HepG2 (cell line): ENCODE results near the gene APOBEC3H. TPM values are rescaled to one million over a fixed set of nuclear protein-coding genes. Genes with fewer than 3 reads are reported as not detected.

Source experiments
- ATAC-seq: fragments of 200-7000 bp; cut with Tn5 transposase; 3 replicates; pipeline ENCODE4 v1.9.1; 2020; ENCODE audit warnings: mild to moderate bottlenecking, moderate library complexity
- BruUV-seq: library from RNA; stranded (reverse); fragments of 400-500 nt; replicated peaks from 2 replicates; lab custom pipeline; 2021; lab: Mats Ljungman, UMichigan
- CTCF ChIA-PET: fragments of 300-600 bp; formaldehyde crosslinking; extraction: SDS; loops from one replicate; lab custom pipeline; 2021; ENCODE audit warnings: low total read pairs, inconsistent platforms, low intra/inter-chr PET ratio; lab: Yijun Ruan, JAX
- POLR2A ChIA-PET: fragments of 350-600 bp; sonication (Branson Sonifier 250); formaldehyde crosslinking; loops from one replicate; lab custom pipeline; 2020; ENCODE audit warnings: antibody characterized with exemption, inconsistent platforms; lab: Yijun Ruan, JAX
- DNase-seq: peaks from one replicate; pipeline ENCODE4 v3.0.0-alpha.2; 2015; ENCODE audit warnings: low spot score
- FAIRE-seq: peaks from 3 replicates; lab custom pipeline; 2011; peaks lifted over from hg19 to GRCh38; lab: Jason Lieb, UNC
- H2AFZ ChIP-seq: one replicate; pipeline ENCODE4 v1.6.1; 2011; ENCODE audit warnings: low read length, inconsistent platforms
- H3K27ac ChIP-seq: fragments of 300-600 bp; 3 replicates; pipeline ENCODE4 v1.8.0; 2011; ENCODE audit warnings: mixed run types, mild to moderate bottlenecking, mixed read lengths, low read length, inconsistent platforms; ENCODE audit not compliant: insufficient read depth; ENCODE audit errors: extremely low read length
- H3K27me3 ChIP-seq, 2 experiments: fragments of 200-600 bp in 1 of 2; 2 replicates in 1 of 2; 3 replicates in 1 of 2; pipeline versions ENCODE4 v1.6.0 to v1.8.0; 2011; ENCODE audit warnings: low read length in 2 of 2, mild to moderate bottlenecking in 2 of 2, moderate library complexity in 2 of 2, inconsistent platforms in 1 of 2; ENCODE audit not compliant: insufficient read depth in 2 of 2, control insufficient read depth in 1 of 2
- H3K36me3 ChIP-seq, 2 experiments: fragments of 200-600 bp in 1 of 2; replicated peaks in 1 of 2; 2 replicates in 1 of 2; 3 replicates in 1 of 2; pipeline versions ENCODE4 v1.5.1 to v1.8.0; 2011; ENCODE audit warnings: low read length in 2 of 2, inconsistent platforms in 1 of 2; ENCODE audit not compliant: insufficient read depth in 2 of 2, control insufficient read depth in 1 of 2
- H3K4me1 ChIP-seq: 2 replicates; pipeline ENCODE4 v1.5.1; 2012; ENCODE audit warnings: low read length, inconsistent platforms; ENCODE audit not compliant: insufficient read depth
- H3K4me2 ChIP-seq: 2 replicates; pipeline ENCODE4 v1.6.0; 2011; ENCODE audit warnings: low read depth, low read length, inconsistent platforms
- H3K4me3 ChIP-seq, 3 experiments: fragments of 200-600 bp in 1 of 3; sonication (generic), shearing (Covaris generic) in 1 of 3; replicated peaks in 1 of 3; 2 replicates each; pipeline ENCODE4 v1.5.1; 2011 to 2016; ENCODE audit warnings: low read length in 3 of 3, inconsistent platforms in 2 of 3, low read depth in 2 of 3, mild to moderate bottlenecking in 2 of 3, control low read depth in 1 of 3, mixed read lengths in 1 of 3; ENCODE audit not compliant: insufficient read depth in 1 of 3
- H3K79me2 ChIP-seq: one replicate; pipeline ENCODE4 v1.6.1; 2011; ENCODE audit warnings: low read length, inconsistent platforms; ENCODE audit not compliant: insufficient read depth
- H3K9ac ChIP-seq: 2 replicates; pipeline ENCODE4 v1.6.0; 2011; ENCODE audit warnings: mild to moderate bottlenecking, low read depth, low read length, inconsistent platforms; ENCODE audit not compliant: insufficient read depth
- H3K9me3 ChIP-seq: 2 replicates; pipeline ENCODE4 v1.5.1; 2012; ENCODE audit warnings: mild to moderate bottlenecking, low read length
- H4K20me1 ChIP-seq: 2 replicates; pipeline ENCODE4 v1.6.0; 2011; ENCODE audit warnings: inconsistent platforms, mild to moderate bottlenecking, low read length, moderate library complexity; ENCODE audit not compliant: insufficient read depth
- GABPB1 ChIP-seq: IDR thresholded peaks from 2 replicates; pipeline ENCODE4 v1.6.1; 2016; ENCODE audit warnings: mild to moderate bottlenecking, missing genetic modification reagents, moderate library complexity, missing compliant biosample characterization
- NFRKB ChIP-seq: fragments of 450-650 bp; IDR thresholded peaks from 2 replicates; pipeline ENCODE4 v1.6.1; 2017
- NKX3-1 ChIP-seq: sonication (generic); formaldehyde crosslinking; IDR thresholded peaks from 2 replicates; pipeline ENCODE4 v1.5.0; 2020; ENCODE audit warnings: missing genetic modification reagents
- POLR2AphosphoS2 ChIP-seq: IDR thresholded peaks from 2 replicates; pipeline ENCODE4 v1.6.1; 2011; ENCODE audit warnings: low read depth, low read length, improper control_type of control experiment
- RNF2 ChIP-seq: fragments of 450-650 bp; conservative IDR thresholded peaks from 2 replicates; pipeline ENCODE4 v1.6.1; 2016; ENCODE audit warnings: low read depth
- SP1 ChIP-seq, 2 experiments: fragments of 450-650 bp in 1 of 2; sonication (generic) in 1 of 2; formaldehyde crosslinking in 1 of 2; IDR thresholded peaks; 2 replicates each; pipeline versions ENCODE4 v1.4.0 to v1.6.1; 2016 to 2020; ENCODE audit warnings: missing genetic modification reagents in 1 of 2
- ZNF10 ChIP-seq: sonication (generic); formaldehyde crosslinking; IDR thresholded peaks from 2 replicates; pipeline ENCODE4 v1.4.0; 2020; ENCODE audit warnings: mild to moderate bottlenecking, low read depth, missing genetic modification reagents, borderline replicate concordance
- ZNF180 ChIP-seq: sonication (generic); formaldehyde crosslinking; IDR thresholded peaks from 2 replicates; pipeline ENCODE4 v1.4.0; 2020; ENCODE audit warnings: low read depth, missing genetic modification reagents, borderline replicate concordance
- ZNF205 ChIP-seq: IDR thresholded peaks from 2 replicates; pipeline ENCODE4 v1.6.1; 2018; ENCODE audit warnings: missing biosample characterization, missing genetic modification reagents
- ZNF510 ChIP-seq: sonication (generic); formaldehyde crosslinking; IDR thresholded peaks from 2 replicates; pipeline ENCODE4 v1.4.0; 2020; ENCODE audit warnings: low read depth, mild to moderate bottlenecking, missing genetic modification reagents
- ZNF713 ChIP-seq: sonication (generic); formaldehyde crosslinking; IDR thresholded peaks from 2 replicates; pipeline ENCODE4 v1.4.0; 2020; ENCODE audit warnings: mild to moderate bottlenecking, missing genetic modification reagents
- ZNF773 ChIP-seq: sonication (generic); formaldehyde crosslinking; IDR thresholded peaks from 2 replicates; pipeline ENCODE4 v1.4.0; 2020; ENCODE audit warnings: missing genetic modification reagents, borderline replicate concordance
- ZSCAN30 ChIP-seq: sonication (generic); formaldehyde crosslinking; IDR thresholded peaks from 2 replicates; pipeline ENCODE4 v1.5.0; 2020; ENCODE audit warnings: mild to moderate bottlenecking, missing genetic modification reagents
- WGBS: methylation state at CpG from one replicate; pipeline ENCODE4 v1.1.6; 2017; ENCODE audit warnings: low lambda C conversion rate; 5-methylcytosine and 5-hydroxymethylcytosine counted together
- in situ Hi-C: cut with HindIII; loops from 2 replicates; pipeline ENCODE4 v1.10.0; 2017; ENCODE audit warnings: low pct_unique_long_range_greater_than_20kb; ENCODE audit not compliant: extremely low pct_ligation_motif_present
- intact Hi-C: fragments of 100-400 bp; cut with micrococcal nuclease; formaldehyde crosslinking; loops from one replicate; pipeline ENCODE4 v1.10.0; 2022; ENCODE audit not compliant: unreplicated experiment
- polyA plus RNA-seq, 8 experiments: library from polyadenylated mRNA; depleted of rRNA in 3 of 8; stranded (reverse) in 7 of 8; unstranded in 1 of 8; fragments of >200 nt; fragmentation: Illumina TruSeq in 4 of 8; extraction: Trizol in 4 of 8; gene quantifications; 2 replicates each; pipeline versions ENCODE4 v1.2.1 to v1.2.3, GENCODE V29; 2011 to 2016; ENCODE audit warnings: low read depth in 4 of 8, missing spikeins in 1 of 8, mixed read lengths in 1 of 8; ENCODE audit not compliant: insufficient read depth in 1 of 8
- total RNA-seq, 5 experiments: library from RNA; depleted of rRNA; stranded (reverse); fragments of >200 nt; fragmentation: Illumina TruSeq; extraction: Trizol; gene quantifications; 2 replicates each; pipeline ENCODE4 v1.2.3, GENCODE V29; 2016; ENCODE audit warnings: low read depth in 1 of 5
- TF ChIP-seq, protein P1 (sequence below): sonication (generic); formaldehyde crosslinking; IDR thresholded peaks from 2 replicates; pipeline ENCODE4 v1.4.0; 2020; ENCODE audit warnings: mild to moderate bottlenecking, missing genetic modification reagents
- TF ChIP-seq, protein P2 (sequence below): IDR thresholded peaks from 2 replicates; pipeline ENCODE4 v1.4.0; 2020; ENCODE audit warnings: mild to moderate bottlenecking, missing genetic modification reagents
- TF ChIP-seq, protein P3 (sequence below): sonication (generic); formaldehyde crosslinking; IDR thresholded peaks from 2 replicates; pipeline ENCODE4 v1.5.0; 2020; ENCODE audit warnings: mild to moderate bottlenecking, missing genetic modification reagents
- TF ChIP-seq, protein P4 (sequence below): sonication (generic); formaldehyde crosslinking; IDR thresholded peaks from 2 replicates; pipeline ENCODE4 v1.8.0; 2022; ENCODE audit warnings: missing genetic modification reagents, mild to moderate bottlenecking, inconsistent platforms, borderline replicate concordance

APOBEC3H gene
- total and polyA plus RNA-seq, 2 of the 13 experiments (the other 11 are each of a cell fraction or from before 2014, with no cell fraction given) = 0.18 to 0.31 TPM

DNA sequence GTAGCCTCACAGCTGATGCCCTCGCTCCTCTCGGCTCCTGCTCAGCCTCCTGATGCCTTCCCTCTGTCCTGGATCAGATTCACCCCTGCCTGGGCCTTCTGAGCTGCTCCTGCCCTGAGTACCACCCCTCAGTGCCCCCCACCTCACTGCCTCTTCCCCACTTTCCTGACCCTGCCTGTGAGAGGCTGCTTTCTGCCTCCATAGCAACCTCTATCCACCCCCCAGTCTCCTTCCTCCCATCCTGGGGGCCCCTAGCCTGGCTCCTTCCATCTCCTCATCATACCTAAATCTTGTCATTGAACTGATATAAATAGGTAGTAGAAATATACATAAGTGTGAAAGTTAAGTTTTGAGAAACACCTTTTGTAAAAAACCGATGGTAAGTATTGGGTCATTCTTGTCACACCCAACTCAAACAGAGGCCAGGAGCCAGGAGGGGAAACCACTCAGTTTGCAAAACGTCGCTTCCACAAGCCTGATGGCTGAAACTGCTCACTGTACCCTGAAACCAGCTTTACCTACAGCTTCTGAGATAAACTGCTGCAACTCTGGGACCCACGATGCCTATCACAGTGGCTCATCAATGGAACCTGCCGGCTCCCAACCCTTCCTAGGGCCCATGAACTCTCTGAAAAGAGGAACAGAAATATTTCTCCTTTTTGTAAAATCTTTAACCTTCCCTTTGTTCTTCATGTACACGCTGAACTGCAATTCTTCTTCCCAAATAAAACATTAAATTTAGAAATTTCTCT is 4.8 kb upstream of the APOBEC3H start:
- Histone ChIP-seq H3K79me2 (no peaks in the 10 kb centered on the region), H3K4me2 (no peak overlapping the region), H3K9me3 (no peaks in the 10 kb centered on the region), H3K27me3 (peaks cover 12 to 57% of the 10 kb centered on the region in 2 experiments; a peak in 4 of 5 replicates), H3K27ac (no peak overlapping the region)
- CTCF ChIA-PET = no interaction called here
- POLR2A ChIA-PET = no interaction called here
- BruUV-seq = no TSS peak
- intact Hi-C loops = no loop called here
- TF ChIP-seq ZNF10 (CRISPR knock-in tag) = no peak
- no peak for TF ChIP-seq POLR2AphosphoS2
- TF ChIP-seq ZNF205 (CRISPR knock-in tag) = no peak
- TF ChIP-seq NFRKB = no peak
- TF ChIP-seq, protein P1, sequence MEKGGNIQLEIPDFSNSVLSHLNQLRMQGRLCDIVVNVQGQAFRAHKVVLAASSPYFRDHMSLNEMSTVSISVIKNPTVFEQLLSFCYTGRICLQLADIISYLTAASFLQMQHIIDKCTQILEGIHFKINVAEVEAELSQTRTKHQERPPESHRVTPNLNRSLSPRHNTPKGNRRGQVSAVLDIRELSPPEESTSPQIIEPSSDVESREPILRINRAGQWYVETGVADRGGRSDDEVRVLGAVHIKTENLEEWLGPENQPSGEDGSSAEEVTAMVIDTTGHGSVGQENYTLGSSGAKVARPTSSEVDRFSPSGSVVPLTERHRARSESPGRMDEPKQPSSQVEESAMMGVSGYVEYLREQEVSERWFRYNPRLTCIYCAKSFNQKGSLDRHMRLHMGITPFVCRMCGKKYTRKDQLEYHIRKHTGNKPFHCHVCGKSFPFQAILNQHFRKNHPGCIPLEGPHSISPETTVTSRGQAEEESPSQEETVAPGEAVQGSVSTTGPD (CRISPR knock-in tag) = no peak
- no peak for TF ChIP-seq SP1 (IDR thresholded peaks at IDR 0.05)
- TF ChIP-seq SP1 (CRISPR knock-in tag; IDR thresholded peaks at IDR 0.05) = no peak
- no peak for TF ChIP-seq ZNF510 (CRISPR knock-in tag)
- no peak for TF ChIP-seq RNF2
- TF ChIP-seq GABPB1 (CRISPR knock-in tag) = no peak
- TF ChIP-seq, protein P2, sequence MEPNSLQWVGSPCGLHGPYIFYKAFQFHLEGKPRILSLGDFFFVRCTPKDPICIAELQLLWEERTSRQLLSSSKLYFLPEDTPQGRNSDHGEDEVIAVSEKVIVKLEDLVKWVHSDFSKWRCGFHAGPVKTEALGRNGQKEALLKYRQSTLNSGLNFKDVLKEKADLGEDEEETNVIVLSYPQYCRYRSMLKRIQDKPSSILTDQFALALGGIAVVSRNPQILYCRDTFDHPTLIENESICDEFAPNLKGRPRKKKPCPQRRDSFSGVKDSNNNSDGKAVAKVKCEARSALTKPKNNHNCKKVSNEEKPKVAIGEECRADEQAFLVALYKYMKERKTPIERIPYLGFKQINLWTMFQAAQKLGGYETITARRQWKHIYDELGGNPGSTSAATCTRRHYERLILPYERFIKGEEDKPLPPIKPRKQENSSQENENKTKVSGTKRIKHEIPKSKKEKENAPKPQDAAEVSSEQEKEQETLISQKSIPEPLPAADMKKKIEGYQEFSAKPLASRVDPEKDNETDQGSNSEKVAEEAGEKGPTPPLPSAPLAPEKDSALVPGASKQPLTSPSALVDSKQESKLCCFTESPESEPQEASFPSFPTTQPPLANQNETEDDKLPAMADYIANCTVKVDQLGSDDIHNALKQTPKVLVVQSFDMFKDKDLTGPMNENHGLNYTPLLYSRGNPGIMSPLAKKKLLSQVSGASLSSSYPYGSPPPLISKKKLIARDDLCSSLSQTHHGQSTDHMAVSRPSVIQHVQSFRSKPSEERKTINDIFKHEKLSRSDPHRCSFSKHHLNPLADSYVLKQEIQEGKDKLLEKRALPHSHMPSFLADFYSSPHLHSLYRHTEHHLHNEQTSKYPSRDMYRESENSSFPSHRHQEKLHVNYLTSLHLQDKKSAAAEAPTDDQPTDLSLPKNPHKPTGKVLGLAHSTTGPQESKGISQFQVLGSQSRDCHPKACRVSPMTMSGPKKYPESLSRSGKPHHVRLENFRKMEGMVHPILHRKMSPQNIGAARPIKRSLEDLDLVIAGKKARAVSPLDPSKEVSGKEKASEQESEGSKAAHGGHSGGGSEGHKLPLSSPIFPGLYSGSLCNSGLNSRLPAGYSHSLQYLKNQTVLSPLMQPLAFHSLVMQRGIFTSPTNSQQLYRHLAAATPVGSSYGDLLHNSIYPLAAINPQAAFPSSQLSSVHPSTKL = no peak
- no peak for TF ChIP-seq ZNF180 (CRISPR knock-in tag)
- no peak for TF ChIP-seq NKX3-1 (CRISPR knock-in tag)
- TF ChIP-seq ZNF773 (CRISPR knock-in tag) = no peak
- TF ChIP-seq, protein P3, sequence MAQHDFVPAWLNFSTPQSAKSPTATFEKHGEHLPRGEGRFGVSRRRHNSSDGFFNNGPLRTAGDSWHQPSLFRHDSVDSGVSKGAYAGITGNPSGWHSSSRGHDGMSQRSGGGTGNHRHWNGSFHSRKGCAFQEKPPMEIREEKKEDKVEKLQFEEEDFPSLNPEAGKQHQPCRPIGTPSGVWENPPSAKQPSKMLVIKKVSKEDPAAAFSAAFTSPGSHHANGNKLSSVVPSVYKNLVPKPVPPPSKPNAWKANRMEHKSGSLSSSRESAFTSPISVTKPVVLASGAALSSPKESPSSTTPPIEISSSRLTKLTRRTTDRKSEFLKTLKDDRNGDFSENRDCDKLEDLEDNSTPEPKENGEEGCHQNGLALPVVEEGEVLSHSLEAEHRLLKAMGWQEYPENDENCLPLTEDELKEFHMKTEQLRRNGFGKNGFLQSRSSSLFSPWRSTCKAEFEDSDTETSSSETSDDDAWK (CRISPR knock-in tag) = no peak
- TF ChIP-seq, protein P4, sequence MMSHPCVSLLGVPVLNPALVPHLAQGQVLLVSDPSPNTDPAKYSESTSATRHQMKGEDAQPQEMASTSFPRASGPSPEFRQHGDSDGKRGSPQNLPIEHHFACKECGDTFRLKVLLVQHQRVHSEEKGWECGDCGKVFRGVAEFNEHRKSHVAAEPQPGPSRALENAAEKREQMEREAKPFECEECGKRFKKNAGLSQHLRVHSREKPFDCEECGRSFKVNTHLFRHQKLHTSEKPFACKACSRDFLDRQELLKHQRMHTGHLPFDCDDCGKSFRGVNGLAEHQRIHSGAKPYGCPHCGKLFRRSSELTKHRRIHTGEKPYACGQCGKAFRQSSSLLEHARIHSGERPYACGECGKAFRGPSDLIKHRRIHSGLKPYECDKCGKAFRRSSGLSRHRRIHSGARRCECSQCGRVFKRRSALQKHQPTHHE (CRISPR knock-in tag) = no peak
- no peak for TF ChIP-seq ZSCAN30
- TF ChIP-seq ZNF713 = no peak
- TF ChIP-seq, all 625 proteins: peak for 0
- ATAC-seq (no peak), FAIRE-seq (no peak), DNase-seq (no peak)
- Histone ChIP-seq H2AFZ (no peak overlapping the region), H3K4me1 (peaks cover 12% of the 10 kb centered on the region), H4K20me1 (no peaks in the 10 kb centered on the region), H3K36me3 (no peaks in the 10 kb centered on the region), H3K4me3 (no peak overlapping the region), H3K9ac (no peak overlapping the region)
- WGBS = 12% methylated on average over 8 of the region's 8 CpGs
- in situ Hi-C loops = no loop called here
